K562 (cell line): ENCODE data around the gene ADAMTSL3. TPM values are rescaled to one million over a fixed set of nuclear protein-coding genes. Genes with fewer than 3 reads are reported as not detected.
A peak's percentile ranks its signal among the peaks of the same experiment; 100 is the strongest.

ENCODE experiments used
- ATAC-seq: fragments of 200-7000 bp; cut with Tn5 transposase; 3 replicates; pipeline ENCODE4 v1.9.1; 2020; ENCODE audit warnings: moderate library complexity
- BruUV-seq: library from RNA; stranded (reverse); fragments of 400-500 nt; replicated peaks from 2 replicates; lab custom pipeline; 2021; lab: Mats Ljungman, UMichigan
- CTCF ChIA-PET: fragments of 300-600 bp; formaldehyde crosslinking; extraction: SDS; loops from one replicate; lab custom pipeline; 2021; ENCODE audit warnings: low intra/inter-chr PET ratio; lab: Yijun Ruan, JAX
- POLR2A ChIA-PET: fragments of 300-600, 350-650 bp; sonication (Branson Sonifier 250); formaldehyde crosslinking; extraction: SDS; loops from one replicate; lab custom pipeline; 2021; ENCODE audit warnings: antibody characterized with exemption, inconsistent platforms; lab: Yijun Ruan, JAX
- DNase-seq, 4 experiments: peaks; one replicate each; pipeline versions ENCODE4 v3.0.0 to v3.0.0-alpha.2; 2011 to 2018; ENCODE audit warnings: low spot score in 3 of 4, mixed read lengths in 3 of 4; ENCODE audit errors: extremely low read depth in 1 of 4
- FAIRE-seq: peaks from 2 replicates; lab custom pipeline; 2011; peaks lifted over from hg19 to GRCh38; lab: Jason Lieb, UNC
- H2AFZ ChIP-seq: 2 replicates; pipeline ENCODE4 v1.6.0; 2011; ENCODE audit warnings: low read depth, low read length, control low read depth, inconsistent platforms
- H3K27ac ChIP-seq: fragments of 200-600 bp; 3 replicates; pipeline ENCODE4 v1.8.0; 2011; ENCODE audit warnings: low read depth, mild to moderate bottlenecking, control low read depth, inconsistent platforms, low read length, moderate library complexity, mixed read lengths; ENCODE audit errors: extremely low read depth
- H3K27me3 ChIP-seq, 2 experiments: fragments of 300-600 bp in 1 of 2; 2 replicates in 1 of 2; 3 replicates in 1 of 2; pipeline versions ENCODE4 v1.6.0 to v1.8.0; 2011; ENCODE audit warnings: inconsistent platforms in 2 of 2, low read length in 2 of 2, mild to moderate bottlenecking in 1 of 2, mixed read lengths in 1 of 2, moderate library complexity in 1 of 2; ENCODE audit not compliant: control insufficient read depth in 2 of 2, insufficient read depth in 2 of 2
- H3K36me3 ChIP-seq: fragments of 300-600 bp; 3 replicates; pipeline ENCODE4 v1.8.0; 2011; ENCODE audit warnings: mild to moderate bottlenecking, low read length, inconsistent platforms; ENCODE audit not compliant: control insufficient read depth, insufficient read depth
- H3K4me1 ChIP-seq, 2 experiments: fragments of 200-600 bp in 1 of 2; replicated peaks in 1 of 2; 2 replicates in 1 of 2; 3 replicates in 1 of 2; pipeline versions ENCODE4 v1.5.1 to v1.8.0; 2011; ENCODE audit warnings: inconsistent platforms in 2 of 2, low read length in 2 of 2, mild to moderate bottlenecking in 1 of 2, mixed read lengths in 1 of 2, moderate library complexity in 1 of 2; ENCODE audit not compliant: control insufficient read depth in 2 of 2, insufficient read depth in 2 of 2
- H3K4me2 ChIP-seq: 2 replicates; pipeline ENCODE4 v1.6.1; 2011; ENCODE audit warnings: low read length, control low read depth, inconsistent platforms, mixed read lengths; ENCODE audit not compliant: insufficient read depth
- H3K4me3 ChIP-seq: fragments of 200-600 bp; sonication (generic), shearing (Covaris generic); 2 replicates; pipeline ENCODE4 v1.5.1; 2016; ENCODE audit warnings: control low read depth, inconsistent platforms
- H3K79me2 ChIP-seq: fragments of 200-600 bp; 3 replicates; pipeline ENCODE4 v1.8.0; 2011; ENCODE audit warnings: low read length, inconsistent platforms; ENCODE audit not compliant: control insufficient read depth, insufficient read depth
- H3K9ac ChIP-seq, 2 experiments: 2 replicates each; pipeline versions ENCODE4 v1.6.0 to v1.6.1; 2011; ENCODE audit warnings: low read depth in 2 of 2, low read length in 2 of 2, control low read depth in 1 of 2, inconsistent platforms in 1 of 2, mild to moderate bottlenecking in 1 of 2, mixed read lengths in 1 of 2; ENCODE audit not compliant: insufficient read depth in 1 of 2
- H3K9me1 ChIP-seq: one replicate; pipeline ENCODE4 v1.6.0; 2011; ENCODE audit warnings: inconsistent platforms, mild to moderate bottlenecking, low read length, moderate library complexity; ENCODE audit not compliant: control insufficient read depth, insufficient read depth
- H3K9me3 ChIP-seq: replicated peaks from 2 replicates; pipeline ENCODE4 v1.5.1; 2011; ENCODE audit warnings: low read depth, low read length, inconsistent platforms; ENCODE audit not compliant: control insufficient read depth, insufficient read depth
- H4K20me1 ChIP-seq: replicated peaks from 2 replicates; pipeline ENCODE4 v1.6.1; 2011; ENCODE audit warnings: low read length, inconsistent platforms, mixed read lengths; ENCODE audit not compliant: control insufficient read depth, insufficient read depth
- CBFA2T2 ChIP-seq: fragments of 450-650 bp; conservative IDR thresholded peaks from 2 replicates; pipeline ENCODE4 v1.6.1; 2017; ENCODE audit warnings: mild to moderate bottlenecking
- CBFA2T3 ChIP-seq: fragments of 450-650 bp; IDR thresholded peaks from 2 replicates; pipeline ENCODE4 v1.6.1; 2017
- FOSL1 ChIP-seq: fragments of 200-800 bp; sonication (Bioruptor generic); conservative IDR thresholded peaks from 2 replicates; pipeline ENCODE4 v1.6.1; 2016; ENCODE audit warnings: missing genetic modification characterization, missing compliant biosample characterization
- MYBL2 ChIP-seq, 2 experiments: fragments of 450-650 bp in 1 of 2; sonication (generic) in 1 of 2; formaldehyde crosslinking in 1 of 2; IDR thresholded peaks; 2 replicates each; pipeline versions ENCODE4 v1.6.1 to v1.8.1; 2017 to 2022; ENCODE audit warnings: borderline replicate concordance in 1 of 2, inconsistent platforms in 1 of 2, low read depth in 1 of 2, mild to moderate bottlenecking in 1 of 2, missing genetic modification reagents in 1 of 2, moderate library complexity in 1 of 2
- PBX2 ChIP-seq, 2 experiments: IDR thresholded peaks in 1 of 2; conservative IDR thresholded peaks in 1 of 2; 2 replicates each; pipeline ENCODE4 v1.6.1; 2016; ENCODE audit warnings: low read depth in 2 of 2, mild to moderate bottlenecking in 1 of 2, missing compliant biosample characterization in 1 of 2, missing genetic modification characterization in 1 of 2, moderate library complexity in 1 of 2
- TCF3 ChIP-seq: sonication (generic); formaldehyde crosslinking; IDR thresholded peaks from 2 replicates; pipeline ENCODE4 v1.4.0; 2020; ENCODE audit warnings: mild to moderate bottlenecking, missing genetic modification reagents
- TEAD4 ChIP-seq, 2 experiments: sonication (generic) in 1 of 2; formaldehyde crosslinking in 1 of 2; IDR thresholded peaks; 2 replicates each; pipeline versions ENCODE4 v1.6.1 to v1.8.0; 2012 to 2022; ENCODE audit warnings: borderline replicate concordance in 1 of 2, inconsistent platforms in 1 of 2, low read length in 1 of 2, mild to moderate bottlenecking in 1 of 2, missing genetic modification reagents in 1 of 2
- U2AF1 ChIP-seq: fragments of 200-400 bp; formaldehyde crosslinking; optimal IDR thresholded peaks from 2 replicates; pipeline ENCODE3; 2017; ENCODE audit warnings: mild to moderate bottlenecking, low read depth, low read length, moderate library complexity
- ZKSCAN8 ChIP-seq: fragments of 200-800 bp; sonication (Bioruptor generic); IDR thresholded peaks from 2 replicates; pipeline ENCODE4 v1.6.1; 2016; ENCODE audit warnings: missing genetic modification characterization, missing compliant biosample characterization
- WGBS: fragments of 100-300 bp; shearing (Covaris generic); methylation state at CpG from one replicate; pipeline ENCODE4 v1.1.6; 2016; ENCODE audit warnings: low coverage, mixed read lengths; ENCODE audit not compliant: insufficient coverage; ENCODE audit errors: missing lambda C conversion rate; 5-methylcytosine and 5-hydroxymethylcytosine counted together
- in situ Hi-C: fragments of 300-500 bp; cut with MboI; formaldehyde crosslinking; loops from 4 replicates; pipeline ENCODE4 v1.15.0; 2018; ENCODE audit warnings: inconsistent platforms, mixed read lengths
- intact Hi-C: fragments of 100-400 bp; cut with micrococcal nuclease; formaldehyde crosslinking; loops from 2 replicates; pipeline ENCODE4 v1.14.2; 2022
- polyA plus RNA-seq, 8 experiments: library from polyadenylated mRNA; depleted of rRNA in 4 of 8; stranded (reverse) in 5 of 8; unstranded in 3 of 8; fragments of >200 nt; fragmentation: Nextera tagmentation in 2 of 8; fragmentation: Illumina TruSeq in 1 of 8; extraction: Ambion mirVana in 2 of 8; extraction: Trizol in 1 of 8; gene quantifications; 2 replicates each; pipeline versions ENCODE4 v1.2.1 to v1.2.3, GENCODE V29; 2011 to 2014; ENCODE audit warnings: inconsistent platforms in 1 of 8, missing spikeins in 1 of 8
- total RNA-seq, 7 experiments: library from RNA; depleted of rRNA in 6 of 7; stranded (reverse); fragments of >200 nt in 6 of 7; fragmentation: Illumina TruSeq in 2 of 7; extraction: Trizol in 2 of 7; gene quantifications; 2 replicates each; pipeline versions ENCODE4 v1.2.1 to v1.2.3, GENCODE V29; 2011 to 2021; ENCODE audit warnings: low replicate concordance in 1 of 7

Gene ADAMTSL3
- total and polyA plus RNA-seq, 9 of the 15 experiments (the other 6 are each of a cell fraction or from before 2014, with no cell fraction given) = 0.01 to 0.18 (median 0.07) TPM; not detected in 3

DNA sequence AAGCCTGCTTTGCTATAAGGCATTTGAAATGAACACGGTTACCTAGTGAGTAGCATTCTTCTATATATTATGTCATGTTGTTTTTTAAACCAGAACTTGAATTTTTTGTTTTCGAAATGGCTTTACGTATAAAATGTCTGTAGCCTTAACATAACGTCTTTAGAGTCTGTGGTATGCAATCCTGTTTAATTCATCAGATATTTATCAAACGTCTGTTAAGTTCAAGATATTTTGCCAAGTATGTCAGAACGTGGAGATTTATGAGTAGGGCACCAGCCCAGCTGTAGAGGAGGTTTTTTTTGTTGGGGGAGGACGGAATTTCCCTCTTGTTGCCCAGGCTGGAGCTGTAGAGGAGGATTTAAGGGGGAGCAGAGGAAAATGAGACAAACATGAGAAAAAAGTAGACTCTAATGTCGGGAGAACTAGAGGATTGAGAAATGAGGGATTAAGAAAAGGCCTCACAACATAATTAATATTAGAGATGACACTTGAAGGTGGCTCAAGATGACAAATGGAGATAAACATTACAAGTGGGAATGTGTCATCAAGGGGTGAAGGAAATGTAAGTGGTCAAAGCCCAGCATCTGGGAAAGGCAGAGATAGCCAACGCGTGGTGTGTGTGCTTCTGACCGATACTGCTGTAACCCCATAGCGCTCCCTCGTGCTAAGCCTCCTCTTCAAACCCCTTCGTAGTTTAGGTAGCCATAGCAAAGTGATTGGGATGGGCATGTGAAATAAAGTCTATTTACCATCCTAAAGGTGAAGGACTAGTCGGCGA lies 427.7 kb downstream of the ADAMTSL3 start:
- FAIRE-seq = no peak
- Histone ChIP-seq H3K9ac (no peak overlapping the region), H3K27me3 (peaks cover 13 to 20% of the 10 kb centered on the region in 2 experiments; a peak in 4 of 5 replicates)
- WGBS = 3% methylated on average over 16 of the region's 16 CpGs
- TF ChIP-seq PBX2 (CRISPR knock-in tag; IDR thresholded peaks at IDR 0.05; ENCODE audit: low read depth) (no peak), PBX2 (tag; conservative IDR thresholded peaks at IDR 0.05; ENCODE audit: low read depth) (0 out of 2 replicates have a peak, but pooled peaks have one; percentile 24), TEAD4 (IDR thresholded peaks at IDR 0.05; ENCODE audit: low read length) (peak; percentile 32; the same call in 1 of the 2 replicates), TEAD4 (CRISPR knock-in tag; IDR thresholded peaks at IDR 0.05; ENCODE audit: borderline replicate concordance) (no peak), MYBL2 (IDR thresholded peaks at IDR 0.05; ENCODE audit: low read depth) (no peak), MYBL2 (CRISPR knock-in tag; IDR thresholded peaks at IDR 0.05; ENCODE audit: borderline replicate concordance) (no peak), CBFA2T3 (peak; percentile 59), FOSL1 (tag) (peak; percentile 71), ZKSCAN8 (CRISPR knock-in tag) (0 out of 2 replicates have a peak, but pooled peaks have one; percentile 48), TCF3 (CRISPR knock-in tag) (0 out of 2 replicates have a peak, but pooled peaks have one; percentile 25), CBFA2T2 (peak; percentile 39; the same call in 1 of the 2 replicates), U2AF1 (no peak)
- TF ChIP-seq, all 486 proteins: peak for 7
- ChIA-PET CTCF (no interaction called here), POLR2A (no interaction called here)
- no TSS peak for BruUV-seq
- no peak overlapping the region for H3K4me3 ChIP-seq
- DNase-seq = peak; percentile 23 to 39 (median 28)
- no peaks in the 10 kb centered on the region for H3K79me2 ChIP-seq
- no peaks in the 10 kb centered on the region for H3K9me3 ChIP-seq
- no peak overlapping the region for H2AFZ ChIP-seq
- in situ Hi-C loops = no loop called here
- H3K9me1 ChIP-seq = no peaks in the 10 kb centered on the region
- ATAC-seq = peak; percentile 60; the same call in 2 of the 3 replicates
- H3K4me1 ChIP-seq = peaks cover 4 to 9% of the 10 kb centered on the region in 2 experiments; a peak in 4 of 5 replicates
- H3K36me3 ChIP-seq = no peaks in the 10 kb centered on the region
- H3K4me2 ChIP-seq = no peak overlapping the region
- intact Hi-C loops = no loop called here
- no peak overlapping the region for H3K27ac ChIP-seq
- H4K20me1 ChIP-seq = no peaks in the 10 kb centered on the region
